ENCODE data around the gene AIPL1.

AIPL1 gene

GRCh38 chr17:6374761-6375312 is 60.1 kb downstream of the AIPL1 start:
- DNase-seq (ENCODE audit: low read depth in 2 of 2), result peak in 1 of 2 donors; percentile 25

- DNase-seq (ENCODE audit: low read depth in 2 of 2), result no peak
Observed at GRCh38 chr17:6374271-6374691, 60.6 kb downstream of the AIPL1 start.
